Measurements from ENCODE around the gene SERPINB6.
"Not testable (repeated sequence)": the region's sequence is repeated elsewhere in the genome, so short reads cannot be mapped to it uniquely, and the experiment has no call there.

SERPINB6 gene

GRCh38 chr6:2916158-2916925, 55.0 kb downstream of the SERPINB6 start:
- no peak for TF ChIP-seq CTCF (IDR thresholded peaks at IDR 0.05; ENCODE audit: extremely low read depth, insufficient read depth, missing control alignments)
- in situ Hi-C loops (cut with MboI; ENCODE audit: low pct_unique_long_range_greater_than_20kb, low sequenced_read_pairs, unreplicated experiment): no loop called here
- no peak for DNase-seq (ENCODE audit: low spot score)

GRCh38 chr6:2915150-2915549, 56.2 kb downstream of the SERPINB6 start:
- in situ Hi-C loops (cut with MboI; ENCODE audit: low pct_unique_long_range_greater_than_20kb, low sequenced_read_pairs, unreplicated experiment): no loop called here
- no peak for TF ChIP-seq CTCF (IDR thresholded peaks at IDR 0.05; ENCODE audit: extremely low read depth, insufficient read depth, missing control alignments)

GRCh38 chr6:2914318-2914660, 57.1 kb downstream of the SERPINB6 start:
- in situ Hi-C loops (cut with MboI; ENCODE audit: low pct_unique_long_range_greater_than_20kb, low sequenced_read_pairs, unreplicated experiment): no loop called here
- DNase-seq (ENCODE audit: low spot score): no peak
- TF ChIP-seq CTCF (IDR thresholded peaks at IDR 0.05; ENCODE audit: extremely low read depth, insufficient read depth, missing control alignments): no peak

More at GRCh38 chr6:2915150-2915549, 56.2 kb downstream of the SERPINB6 start:
- DNase-seq (ENCODE audit: low spot score): no peak

DNA sequence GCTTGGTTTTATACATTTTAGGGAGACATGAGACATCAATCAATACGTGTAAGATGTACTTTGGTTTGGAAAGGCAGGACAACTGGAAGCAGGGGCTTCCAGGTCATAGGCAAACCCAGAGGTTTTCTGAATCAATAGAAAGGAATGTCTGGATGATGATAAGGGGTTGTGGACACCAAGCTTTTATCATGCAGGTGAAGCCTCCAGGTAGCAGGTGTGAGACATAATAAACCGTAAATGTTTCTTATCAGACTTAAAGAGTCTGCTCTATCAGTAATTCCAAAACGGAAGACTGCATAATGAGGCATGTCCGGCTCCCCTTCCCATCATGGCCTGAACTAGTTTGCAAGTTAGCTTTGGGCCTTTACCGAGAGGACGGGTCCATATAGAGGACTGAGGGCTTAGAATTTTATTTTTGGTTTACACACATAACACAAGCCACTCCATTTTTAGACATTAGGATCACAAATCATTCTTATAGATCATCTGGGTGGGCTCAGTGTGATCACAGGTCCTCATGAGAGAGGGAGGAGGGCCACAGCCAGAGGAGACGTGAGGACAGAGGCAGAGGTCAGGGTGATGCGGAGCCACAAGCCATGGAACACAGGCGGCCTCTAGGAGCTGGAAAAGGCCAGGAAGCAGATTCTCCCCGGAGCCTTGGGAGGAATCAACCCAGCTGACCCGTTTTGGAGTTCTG, 57.6 kb downstream of the SERPINB6 start:
- no peak for DNase-seq (ENCODE audit: low spot score)
- TF ChIP-seq CTCF (IDR thresholded peaks at IDR 0.05; ENCODE audit: extremely low read depth, insufficient read depth, missing control alignments): no peak
- in situ Hi-C loops (cut with MboI; ENCODE audit: low pct_unique_long_range_greater_than_20kb, low sequenced_read_pairs, unreplicated experiment): no loop called here

DNA sequence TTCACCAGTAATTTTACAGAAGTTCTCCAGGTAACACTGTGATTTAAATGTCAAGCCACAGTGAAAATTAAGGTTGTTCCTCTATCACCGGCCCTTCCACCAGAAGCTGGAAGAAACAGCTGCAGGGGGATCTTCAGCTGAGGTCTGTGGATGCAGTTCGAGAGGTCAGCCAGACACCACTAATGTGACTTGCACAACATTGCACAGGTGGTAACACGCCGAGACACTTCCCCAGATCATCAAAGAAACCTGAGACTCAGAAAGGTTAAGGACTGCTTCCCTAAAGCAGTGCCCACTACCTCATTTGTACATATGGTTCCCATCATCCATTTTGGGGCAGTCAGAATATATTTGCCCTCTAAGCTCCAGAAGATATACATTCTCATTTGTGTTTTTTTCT, 60.2 kb downstream of the SERPINB6 start:
- no peak for DNase-seq (ENCODE audit: low spot score)
- in situ Hi-C loops (cut with MboI; ENCODE audit: low pct_unique_long_range_greater_than_20kb, low sequenced_read_pairs, unreplicated experiment): no loop called here
- TF ChIP-seq CTCF (IDR thresholded peaks at IDR 0.05; ENCODE audit: extremely low read depth, insufficient read depth, missing control alignments): no peak

- in situ Hi-C loops (cut with MboI; ENCODE audit: low pct_unique_long_range_greater_than_20kb, low sequenced_read_pairs, unreplicated experiment): loop anchor here (5.0 kb wide), 1 partner anchor 52 kb away; no protein-coding TSS in a partner anchor
- no peak for DNase-seq (ENCODE audit: low spot score)
- TF ChIP-seq CTCF (IDR thresholded peaks at IDR 0.05; ENCODE audit: extremely low read depth, insufficient read depth, missing control alignments): no peak
These were observed 61.6 kb downstream of the SERPINB6 start for GRCh38 chr6:2909718-2910117.

DNA sequence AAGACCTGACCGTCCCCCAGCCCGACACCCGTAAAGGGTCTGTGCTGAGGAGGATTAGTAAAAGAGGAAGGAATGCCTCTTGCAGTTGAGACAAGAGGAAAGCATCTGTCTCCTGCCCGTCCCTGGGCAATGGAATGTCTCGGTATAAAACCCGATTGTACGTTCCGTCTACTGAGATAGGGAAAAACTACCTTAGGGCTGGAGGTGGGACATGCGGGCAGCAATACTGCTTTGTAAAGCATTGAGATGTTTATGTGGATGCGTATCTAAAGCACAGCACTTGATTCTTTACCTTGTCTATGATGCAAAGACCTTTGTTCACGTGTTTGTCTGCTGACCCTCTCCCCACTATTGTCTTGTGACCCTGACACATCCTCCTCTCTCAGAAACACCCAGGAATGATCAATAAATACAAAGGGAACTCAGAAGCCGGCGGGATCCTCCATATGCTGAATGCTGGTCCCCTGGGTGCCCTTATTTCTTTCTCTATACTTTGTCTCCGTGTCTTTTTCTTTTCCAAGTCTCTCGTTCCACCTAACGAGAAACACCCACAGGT, 62.2 kb downstream of the SERPINB6 start:
- in situ Hi-C loops (cut with MboI; ENCODE audit: low pct_unique_long_range_greater_than_20kb, low sequenced_read_pairs, unreplicated experiment): loop anchor here (5.0 kb wide), 1 partner anchor 52 kb away; no protein-coding TSS in a partner anchor
- DNase-seq (ENCODE audit: low spot score): not testable (repeated sequence)

DNA sequence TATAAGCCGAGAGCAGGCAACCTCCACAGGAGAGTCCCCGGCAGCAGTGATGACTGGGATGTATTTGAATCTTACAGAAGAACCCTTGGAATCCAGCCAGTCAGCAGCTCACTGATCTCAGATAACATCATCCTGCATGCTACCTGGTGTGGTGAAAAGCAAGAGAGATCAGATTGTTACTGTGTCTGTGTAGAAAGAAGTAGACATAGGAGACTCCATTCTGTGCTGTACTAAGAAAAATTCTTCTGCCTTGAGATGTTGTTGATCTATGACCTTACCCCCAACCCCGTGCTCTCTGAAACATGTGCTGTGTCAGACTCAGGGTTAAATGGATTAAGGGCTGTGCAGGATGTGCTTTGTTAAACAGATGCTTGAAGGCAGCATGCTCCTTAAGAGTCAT, 62.9 kb downstream of the SERPINB6 start:
- in situ Hi-C loops (cut with MboI; ENCODE audit: low pct_unique_long_range_greater_than_20kb, low sequenced_read_pairs, unreplicated experiment): loop anchor here (5.0 kb wide), 1 partner anchor 51 kb away; no protein-coding TSS in a partner anchor
- DNase-seq (ENCODE audit: low spot score): not testable (repeated sequence)

- in situ Hi-C loops (cut with MboI; ENCODE audit: low pct_unique_long_range_greater_than_20kb, low sequenced_read_pairs, unreplicated experiment); DNase-seq (ENCODE audit: low spot score): not testable (repeated sequence)
These were observed 67.8 kb downstream of the SERPINB6 start for GRCh38 chr6:2903411-2904185.
